SU-DHL-6 (cell line): ENCODE results near the gene SMIM21.

ENCODE experiments used
- EZH2phosphoT487 ChIP-seq: fragments of 200-600 bp; sonication (generic), shearing (Covaris generic); conservative IDR thresholded peaks from 2 replicates; pipeline ENCODE4 v1.6.1; 2018; ENCODE audit warnings: mild to moderate bottlenecking, antibody characterized with exemption, low read length, moderate library complexity, mixed read lengths
- TF ChIP-seq, protein P1 (sequence below): fragments of 200-600 bp; sonication (generic); IDR thresholded peaks from one replicate; pipeline ENCODE4 v1.5.1; 2017; ENCODE audit warnings: antibody characterized with exemption, mild to moderate bottlenecking, low read length, moderate library complexity; ENCODE audit not compliant: insufficient read depth, poor library complexity, severe bottlenecking

DNA sequence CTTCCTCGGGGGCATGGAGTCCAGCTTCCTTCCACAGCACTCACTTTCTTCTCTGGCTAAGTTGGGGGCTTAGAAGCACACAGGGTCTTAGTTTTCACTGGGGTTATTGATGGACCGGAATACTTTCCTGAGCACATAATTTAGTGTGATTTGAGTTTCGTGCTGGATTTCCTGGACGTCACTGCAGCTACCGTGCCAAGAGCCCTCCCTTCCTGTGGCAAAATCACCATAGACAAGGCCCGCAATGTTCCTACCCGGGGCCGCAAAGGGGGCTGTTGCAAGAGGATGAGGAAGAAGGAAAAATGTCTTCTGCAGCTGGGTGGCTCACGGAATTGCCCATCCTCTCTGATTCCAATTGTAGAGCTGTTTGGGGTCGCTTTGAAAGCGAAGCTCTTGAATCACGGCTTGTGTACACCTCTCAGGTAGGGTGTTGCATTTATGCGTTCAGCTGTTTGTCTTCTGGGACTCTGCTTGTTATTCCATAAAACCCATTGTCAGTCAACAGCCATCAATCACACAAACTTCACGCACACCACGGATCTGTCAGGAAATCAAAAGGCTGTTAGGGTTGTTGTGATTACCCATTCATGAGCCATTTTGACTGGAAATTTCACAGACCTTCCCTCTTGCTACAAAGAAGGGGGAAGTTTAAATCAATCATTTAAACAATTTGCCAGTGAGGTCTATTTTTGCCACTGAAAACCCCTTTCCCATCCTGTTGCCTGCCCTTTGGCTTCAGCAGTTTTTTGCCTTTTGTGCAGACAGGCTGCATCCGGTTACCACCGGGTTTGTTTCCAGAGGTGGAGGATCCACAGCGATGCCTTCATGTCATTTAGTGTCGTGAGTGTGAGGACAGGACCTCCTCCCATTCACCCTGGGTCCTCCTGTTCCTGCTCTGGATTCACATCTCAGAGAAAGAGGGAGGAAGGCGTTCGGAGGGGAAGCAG, 36.0 kb downstream of the SMIM21 start:
- TF ChIP-seq, protein P1, sequence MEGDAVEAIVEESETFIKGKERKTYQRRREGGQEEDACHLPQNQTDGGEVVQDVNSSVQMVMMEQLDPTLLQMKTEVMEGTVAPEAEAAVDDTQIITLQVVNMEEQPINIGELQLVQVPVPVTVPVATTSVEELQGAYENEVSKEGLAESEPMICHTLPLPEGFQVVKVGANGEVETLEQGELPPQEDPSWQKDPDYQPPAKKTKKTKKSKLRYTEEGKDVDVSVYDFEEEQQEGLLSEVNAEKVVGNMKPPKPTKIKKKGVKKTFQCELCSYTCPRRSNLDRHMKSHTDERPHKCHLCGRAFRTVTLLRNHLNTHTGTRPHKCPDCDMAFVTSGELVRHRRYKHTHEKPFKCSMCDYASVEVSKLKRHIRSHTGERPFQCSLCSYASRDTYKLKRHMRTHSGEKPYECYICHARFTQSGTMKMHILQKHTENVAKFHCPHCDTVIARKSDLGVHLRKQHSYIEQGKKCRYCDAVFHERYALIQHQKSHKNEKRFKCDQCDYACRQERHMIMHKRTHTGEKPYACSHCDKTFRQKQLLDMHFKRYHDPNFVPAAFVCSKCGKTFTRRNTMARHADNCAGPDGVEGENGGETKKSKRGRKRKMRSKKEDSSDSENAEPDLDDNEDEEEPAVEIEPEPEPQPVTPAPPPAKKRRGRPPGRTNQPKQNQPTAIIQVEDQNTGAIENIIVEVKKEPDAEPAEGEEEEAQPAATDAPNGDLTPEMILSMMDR, result no peak
- no peak for TF ChIP-seq EZH2phosphoT487
